ENCODE measurements around the gene CYB5R3. TPM values are rescaled to one million over a fixed set of nuclear protein-coding genes. Genes with fewer than 3 reads are reported as not detected.

Gene CYB5R3
- total RNA-seq, 1 donor from 2014 or later = 99.0 TPM

- peaks cover 4% of the 10 kb centered on the region for H3K36me3 Mint-ChIP-seq
- peak; percentile 70 to 85 for DNase-seq (ENCODE audit: low spot score in 2 of 2, unreplicated experiment in 2 of 2)
- H3K4me1 Mint-ChIP-seq = peaks cover 44% of the 10 kb centered on the region
- TF ChIP-seq CTCF (IDR thresholded peaks at IDR 0.05; ENCODE audit: unreplicated experiment) = no peak
- no peaks in the 10 kb centered on the region for H3K9me3 Mint-ChIP-seq
- peak overlapping the region; percentile 93 for H3K4me3 Mint-ChIP-seq
- no peaks in the 10 kb centered on the region for H3K27me3 Mint-ChIP-seq (ENCODE audit: low read depth)
- peak overlapping the region; percentile 100 for H3K27ac Mint-ChIP-seq
Measured at GRCh38 chr22:42615092-42615859, 33.9 kb downstream of the CYB5R3 start.

DNA sequence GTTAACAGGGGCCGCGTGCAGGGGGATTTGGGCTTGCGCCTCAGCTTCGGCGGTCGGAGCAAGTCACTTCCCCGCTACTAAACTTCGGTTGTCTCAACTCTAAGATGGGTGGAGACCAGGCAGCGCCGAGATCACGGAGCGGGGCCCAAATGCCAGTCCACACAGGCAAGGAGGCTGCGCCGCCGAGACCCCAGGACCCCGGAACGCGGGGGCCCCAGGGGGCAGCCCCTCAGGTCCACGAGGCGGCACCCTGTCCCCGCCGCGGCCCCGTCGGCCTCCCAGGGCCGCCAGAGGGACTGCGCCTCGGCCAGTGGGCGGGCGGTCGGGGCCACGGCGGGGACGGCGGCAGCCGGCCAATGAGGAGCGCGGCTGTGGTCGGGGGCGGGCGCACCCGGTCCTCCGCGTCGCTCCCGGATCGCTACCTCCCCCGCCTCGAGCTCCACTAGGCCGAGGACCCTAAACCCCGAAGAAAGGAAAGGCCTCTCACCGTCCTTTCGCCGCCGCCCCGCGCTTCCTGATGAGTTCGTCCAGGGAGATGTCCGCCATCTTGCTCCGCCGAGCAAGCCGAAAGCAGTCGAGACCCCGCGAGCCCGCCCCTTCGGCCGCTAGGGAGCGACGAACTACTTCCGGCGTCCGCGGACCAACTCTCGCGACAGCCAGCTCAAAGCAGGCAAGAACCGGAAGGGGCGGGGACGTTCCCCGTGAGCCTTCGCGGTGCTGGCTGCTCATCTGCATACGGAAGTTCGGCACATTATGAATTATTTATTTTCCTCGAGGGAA lies 34.7 kb downstream of the CYB5R3 start, which contains the start of gene POLDIP3:
Gene POLDIP3 (minus strand): TSS at position 572 of the 780 bp plus-strand sequence. CDS start 26 bp downstream, at position 546.
- peaks cover 50% of the 10 kb centered on the region for H3K4me1 Mint-ChIP-seq

DNA sequence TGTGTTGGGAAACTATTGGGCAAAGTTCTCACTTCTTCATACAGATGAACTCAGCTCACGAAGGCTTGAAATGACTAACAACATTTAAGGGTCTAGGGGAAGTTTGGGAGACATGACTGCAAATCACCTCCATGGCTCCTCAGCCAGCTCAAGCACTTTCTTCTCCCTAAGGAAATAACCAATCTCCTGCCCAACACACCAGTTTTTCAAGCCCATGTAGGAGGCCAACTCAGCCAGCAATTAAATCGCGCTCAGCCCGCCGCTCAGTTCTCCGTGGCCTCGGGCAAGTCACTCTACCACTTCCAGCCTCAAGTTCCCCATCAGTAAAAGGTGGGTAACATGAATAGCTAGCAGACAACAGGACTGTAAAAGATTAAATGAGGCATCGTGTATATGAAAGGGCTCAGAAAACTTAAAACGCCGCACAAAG lies 35.3 kb downstream of the CYB5R3 start:
- Mint-ChIP-seq H3K36me3 (peaks cover 6% of the 10 kb centered on the region), H3K4me1 (peaks cover 56% of the 10 kb centered on the region), H3K4me3 (peak overlapping the region; percentile 93), H3K27me3 (ENCODE audit: low read depth) (no peaks in the 10 kb centered on the region), H3K27ac (peak overlapping the region; percentile 98), H3K9me3 (no peaks in the 10 kb centered on the region)
- no peak for TF ChIP-seq CTCF (IDR thresholded peaks at IDR 0.05; ENCODE audit: unreplicated experiment)
- peak in 1 of 2 experiments; percentile 56 for DNase-seq (ENCODE audit: low spot score in 2 of 2, unreplicated experiment in 2 of 2)

More for the DNA sequence above, 34.7 kb downstream of the CYB5R3 start, which contains the start of gene POLDIP3:
- H3K36me3 Mint-ChIP-seq = peaks cover 6% of the 10 kb centered on the region
- peak; percentile 99 for DNase-seq (ENCODE audit: low spot score in 2 of 2, unreplicated experiment in 2 of 2)
- H3K27me3 Mint-ChIP-seq (ENCODE audit: low read depth) = no peaks in the 10 kb centered on the region
- no peaks in the 10 kb centered on the region for H3K9me3 Mint-ChIP-seq
- TF ChIP-seq CTCF (IDR thresholded peaks at IDR 0.05; ENCODE audit: unreplicated experiment) = no peak
- peak within 1 kb of the TSS; percentile 93 for H3K4me3 Mint-ChIP-seq
- H3K27ac Mint-ChIP-seq = peak within 1 kb of the TSS; percentile 100

- Mint-ChIP-seq H3K4me1 (peaks cover 54% of the 10 kb centered on the region), H3K4me3 (peak overlapping the region; percentile 31), H3K27ac (peak overlapping the region; percentile 98)
Measured at GRCh38 chr22:42612336-42612735, 36.9 kb downstream of the CYB5R3 start.

DNA sequence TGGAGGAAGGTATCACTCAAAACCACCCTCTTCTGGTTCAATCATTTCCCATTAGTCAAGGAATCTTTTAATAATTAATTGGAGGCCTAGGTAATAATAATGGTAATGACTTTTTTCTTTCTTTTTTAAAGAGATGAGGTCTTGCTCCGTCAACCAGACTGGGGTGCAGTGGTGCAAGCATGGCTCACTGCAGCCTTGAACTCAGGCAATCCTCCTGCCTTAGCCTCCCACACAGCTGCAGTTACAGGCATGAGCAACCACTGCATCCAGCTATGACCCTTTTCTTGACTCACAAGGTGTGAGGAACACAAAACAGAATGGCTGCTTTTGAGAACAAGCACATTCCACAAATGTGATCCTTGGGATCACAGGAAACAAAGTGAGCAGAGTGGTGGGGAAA lies 38.1 kb downstream of the CYB5R3 start:
- Mint-ChIP-seq H3K36me3 (peaks cover 16% of the 10 kb centered on the region), H3K27me3 (ENCODE audit: low read depth) (no peaks in the 10 kb centered on the region), H3K4me1 (peaks cover 52% of the 10 kb centered on the region), H3K4me3 (no peak overlapping the region), H3K9me3 (peaks cover 3% of the 10 kb centered on the region), H3K27ac (no peak overlapping the region)
- no peak for TF ChIP-seq CTCF (IDR thresholded peaks at IDR 0.05; ENCODE audit: unreplicated experiment)
- DNase-seq (ENCODE audit: low spot score in 2 of 2, unreplicated experiment in 2 of 2) = no peak

More at GRCh38 chr22:42612336-42612735, 36.9 kb downstream of the CYB5R3 start:
- H3K27me3 Mint-ChIP-seq (ENCODE audit: low read depth) = no peaks in the 10 kb centered on the region
- peaks cover 10% of the 10 kb centered on the region for H3K36me3 Mint-ChIP-seq
- no peak for DNase-seq (ENCODE audit: low spot score in 2 of 2, unreplicated experiment in 2 of 2)
- TF ChIP-seq CTCF (IDR thresholded peaks at IDR 0.05; ENCODE audit: unreplicated experiment) = no peak
- no peaks in the 10 kb centered on the region for H3K9me3 Mint-ChIP-seq
